NCI-H69 (cell line): Measurements from ENCODE around the gene CSK.
"Not testable (repeated sequence)": the region's sequence is repeated elsewhere in the genome, so short reads cannot be mapped to it uniquely, and the experiment has no call there.

Source experiments
- DNase-seq: peaks from one replicate; lab custom pipeline; 2025; lab: John Stamatoyannopoulos, UW

Gene CSK

GRCh38 chr15:74781431-74782258 is at the start of gene CSK:
Gene CSK (plus strand): TSS chr15:74782080. CDS start chr15:74798298, 16,218 bp downstream.
- peak; percentile 77 for DNase-seq

- no peak for DNase-seq
Observed at GRCh38 chr15:74732846-74733245, 49.0 kb upstream of the CSK start.

GRCh38 chr15:74733269-74733668 is 48.6 kb upstream of the CSK start:
- no peak for DNase-seq

GRCh38 chr15:74735305-74735704 is 46.6 kb upstream of the CSK start:
- DNase-seq: no peak

GRCh38 chr15:74738239-74738638 is 43.6 kb upstream of the CSK start:
- DNase-seq: not testable (repeated sequence)

GRCh38 chr15:74742422-74742821 is 39.5 kb upstream of the CSK start:
- DNase-seq: no peak

- no peak for DNase-seq
Observed at GRCh38 chr15:74746389-74746788, 35.5 kb upstream of the CSK start.

- DNase-seq: no peak
Observed at GRCh38 chr15:74748322-74748946, 33.4 kb upstream of the CSK start, which contains the start of gene CYP1A2. Gene CYP1A2 (plus strand): TSS chr15:74748845. CDS start chr15:74749739, 894 bp downstream.

GRCh38 chr15:74749832-74750231 is 32.0 kb upstream of the CSK start:
- no peak for DNase-seq

- peak; percentile 7 for DNase-seq
Observed at GRCh38 chr15:74750751-74751150, 31.1 kb upstream of the CSK start.

GRCh38 chr15:74752011-74752410 is 29.9 kb upstream of the CSK start:
- DNase-seq: no peak

- no peak for DNase-seq
Observed at GRCh38 chr15:74752531-74752930, 29.3 kb upstream of the CSK start.

- no peak for DNase-seq
Observed at GRCh38 chr15:74754593-74755215, 27.2 kb upstream of the CSK start.

GRCh38 chr15:74758736-74759135 is 23.1 kb upstream of the CSK start:
- no peak for DNase-seq

GRCh38 chr15:74762791-74763150 is 19.1 kb upstream of the CSK start:
- DNase-seq: no peak

GRCh38 chr15:74763416-74763815 is 18.5 kb upstream of the CSK start:
- DNase-seq: peak; percentile 62

- DNase-seq: peak; percentile 48
Observed at GRCh38 chr15:74767167-74768098, 14.4 kb upstream of the CSK start.

- DNase-seq: peak; percentile 12
Observed at GRCh38 chr15:74768099-74768770, 13.6 kb upstream of the CSK start.

- peak; percentile 69 for DNase-seq
Observed at GRCh38 chr15:74768771-74769342, 13.0 kb upstream of the CSK start.

GRCh38 chr15:74769463-74770025 is 12.3 kb upstream of the CSK start:
- DNase-seq: no peak
